Measurements from ENCODE around the gene TSC2. TPM values are rescaled to one million over a fixed set of nuclear protein-coding genes. Genes with fewer than 3 reads are reported as not detected.
A peak's percentile ranks its signal among the peaks of the same experiment; 100 is the strongest.

TSC2 gene
- total and polyA plus RNA-seq, 9 of the 15 experiments (the other 6 are each of a cell fraction or from before 2014, with no cell fraction given) = 1.3 to 68.1 (median 16.6) TPM

GRCh38 chr16:2046893-2047329, 874 bp upstream of the TSC2 start:
- WGBS (ENCODE audit: insufficient coverage, low coverage, missing lambda C conversion rate) = 19% methylated on average over 7 of the region's 8 CpGs
- no TSS peak for BruUV-seq (replicated peaks)
- Histone ChIP-seq H3K27ac (ENCODE audit: extremely low read depth, low read depth, low read length) (peak overlapping the region; percentile 14; the same call in 1 of the 3 replicates), H3K79me2 (ENCODE audit: control insufficient read depth, insufficient read depth, low read length) (peaks cover 20% of the 10 kb centered on the region), H3K4me3 (peak overlapping the region; percentile 99), H3K4me1 (replicated peaks in 1 of 2; ENCODE audit: control insufficient read depth in 2 of 2, insufficient read depth in 2 of 2, low read length in 2 of 2) (peaks cover 11 to 60% of the 10 kb centered on the region in 2 experiments; a peak in 4 of 5 replicates), H3K36me3 (ENCODE audit: control insufficient read depth, insufficient read depth, low read length) (peaks cover 40% of the 10 kb centered on the region; the same call in 1 of the 3 replicates), H3K4me2 (ENCODE audit: insufficient read depth, low read length) (peak overlapping the region; percentile 91), H4K20me1 (replicated peaks; ENCODE audit: control insufficient read depth, insufficient read depth, low read length) (no peaks in the 10 kb centered on the region), H3K9me3 (replicated peaks; ENCODE audit: control insufficient read depth, insufficient read depth, low read depth, low read length) (no peaks in the 10 kb centered on the region), H3K9me1 (ENCODE audit: control insufficient read depth, insufficient read depth, low read length) (no peaks in the 10 kb centered on the region), H2AFZ (ENCODE audit: low read depth, low read length) (peak overlapping the region; percentile 95), H3K27me3 (ENCODE audit: control insufficient read depth in 2 of 2, insufficient read depth in 2 of 2, low read length in 2 of 2) (no peaks in the 10 kb centered on the region), H3K9ac (ENCODE audit: insufficient read depth in 1 of 2, low read depth in 2 of 2, low read length in 2 of 2) (peak overlapping the region; percentile 53 to 89)
- ChIA-PET POLR2A (interaction anchor here (1.1 to 3.2 kb wide), 5 partner anchors 9 to 107 kb away, joined by 4 to 24 read pairs (median 6); partner anchors contain the start of genes RPS2 and TRAF7), CTCF (ENCODE audit: low intra/inter-chr PET ratio) (no interaction called here)
- TF ChIP-seq KAT8 (IDR thresholded peaks at IDR 0.05; ENCODE audit: low read depth) (no peak), PRDM10 (IDR thresholded peaks at IDR 0.05; ENCODE audit: partially characterized antibody) (peak; percentile 76), HBP1 (CRISPR knock-in tag; IDR thresholded peaks at IDR 0.05) (no peak), ZNF398 (CRISPR knock-in tag; IDR thresholded peaks at IDR 0.05) (no peak), CCAR2 (IDR thresholded peaks at IDR 0.05; ENCODE audit: low read depth, low read length) (no peak), HNRNPL (IDR thresholded peaks at IDR 0.05; ENCODE audit: low read depth, low read length) (no peak), CBX2 (IDR thresholded peaks at IDR 0.05; ENCODE audit: insufficient read depth, low read length, poor library complexity, severe bottlenecking) (no peak), HEY1 (CRISPR knock-in tag; IDR thresholded peaks at IDR 0.05; ENCODE audit: borderline replicate concordance) (no peak)
- DNase-seq (ENCODE audit: extremely low read depth in 1 of 4, low spot score in 3 of 4) (no peak), ATAC-seq (peak; percentile 41), FAIRE-seq (no peak)
- in situ Hi-C loops (cut with MboI) = no loop called here
- intact Hi-C loops (cut with micrococcal nuclease) = no loop called here

All from K562 (cell line).